ENCODE data around the gene ISM1. TPM values are rescaled to one million over a fixed set of nuclear protein-coding genes. Genes with fewer than 3 reads are reported as not detected.

The ISM1 gene
- total and polyA plus RNA-seq, 2 of the 13 experiments (the other 11 are each of a cell fraction or from before 2014, with no cell fraction given): 0.40 to 1.4 TPM

DNA sequence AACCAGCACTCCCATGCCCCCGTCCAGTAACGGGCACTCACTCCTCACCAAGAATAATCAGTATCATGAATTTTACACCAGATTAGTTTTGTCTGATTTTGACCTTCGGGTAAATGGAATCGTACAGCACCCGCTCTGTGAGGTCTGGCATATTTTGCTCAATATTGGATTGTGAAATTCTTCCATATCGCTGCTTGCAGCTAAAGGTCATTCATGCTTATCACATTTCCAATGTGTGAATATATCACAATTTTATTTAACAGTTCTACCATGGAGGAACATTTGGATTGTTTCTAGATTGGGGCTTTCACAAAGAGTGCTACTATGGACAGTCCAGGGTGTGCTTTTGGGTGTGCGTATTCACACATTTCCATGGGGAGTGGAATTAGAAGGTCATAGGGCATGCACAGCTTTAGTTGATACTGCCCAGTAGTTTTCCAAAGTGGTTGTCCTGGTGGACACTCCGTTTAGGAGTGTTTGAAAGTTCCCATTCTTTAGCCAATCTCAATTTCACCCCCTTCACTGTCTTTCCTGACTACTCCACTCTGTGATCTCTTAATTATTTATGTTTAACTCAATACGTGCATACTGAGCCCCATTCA lies 86.6 kb downstream of the ISM1 start (continued):
- TF ChIP-seq HNF4G (IDR thresholded peaks at IDR 0.05; ENCODE audit: borderline replicate concordance, low read depth, low read length) (0 out of 2 replicates have a peak, but pooled peaks have one; percentile 22), HNF4G (CRISPR knock-in tag; IDR thresholded peaks at IDR 0.05; ENCODE audit: borderline replicate concordance, low read depth) (no peak), ZNF331 (CRISPR knock-in tag; IDR thresholded peaks at IDR 0.05) (peak; percentile 42; the same call in 1 of the 2 replicates), PHF21A (CRISPR knock-in tag; IDR thresholded peaks at IDR 0.05) (0 out of 2 replicates have a peak, but pooled peaks have one; percentile 17), SOX5 (CRISPR knock-in tag; IDR thresholded peaks at IDR 0.05; ENCODE audit: borderline replicate concordance) (no peak), MYNN (CRISPR knock-in tag; IDR thresholded peaks at IDR 0.05; ENCODE audit: low read depth) (no peak), CEBPG (CRISPR knock-in tag; IDR thresholded peaks at IDR 0.05) (peak; percentile 41; the same call in 1 of the 2 replicates), ZNF224 (CRISPR knock-in tag; IDR thresholded peaks at IDR 0.05) (no peak)
- TF ChIP-seq, protein P1, sequence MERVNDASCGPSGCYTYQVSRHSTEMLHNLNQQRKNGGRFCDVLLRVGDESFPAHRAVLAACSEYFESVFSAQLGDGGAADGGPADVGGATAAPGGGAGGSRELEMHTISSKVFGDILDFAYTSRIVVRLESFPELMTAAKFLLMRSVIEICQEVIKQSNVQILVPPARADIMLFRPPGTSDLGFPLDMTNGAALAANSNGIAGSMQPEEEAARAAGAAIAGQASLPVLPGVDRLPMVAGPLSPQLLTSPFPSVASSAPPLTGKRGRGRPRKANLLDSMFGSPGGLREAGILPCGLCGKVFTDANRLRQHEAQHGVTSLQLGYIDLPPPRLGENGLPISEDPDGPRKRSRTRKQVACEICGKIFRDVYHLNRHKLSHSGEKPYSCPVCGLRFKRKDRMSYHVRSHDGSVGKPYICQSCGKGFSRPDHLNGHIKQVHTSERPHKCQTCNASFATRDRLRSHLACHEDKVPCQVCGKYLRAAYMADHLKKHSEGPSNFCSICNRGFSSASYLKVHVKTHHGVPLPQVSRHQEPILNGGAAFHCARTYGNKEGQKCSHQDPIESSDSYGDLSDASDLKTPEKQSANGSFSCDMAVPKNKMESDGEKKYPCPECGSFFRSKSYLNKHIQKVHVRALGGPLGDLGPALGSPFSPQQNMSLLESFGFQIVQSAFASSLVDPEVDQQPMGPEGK (CRISPR knock-in tag; IDR thresholded peaks at IDR 0.05): 0 out of 2 replicates have a peak, but pooled peaks have one; percentile 12

DNA sequence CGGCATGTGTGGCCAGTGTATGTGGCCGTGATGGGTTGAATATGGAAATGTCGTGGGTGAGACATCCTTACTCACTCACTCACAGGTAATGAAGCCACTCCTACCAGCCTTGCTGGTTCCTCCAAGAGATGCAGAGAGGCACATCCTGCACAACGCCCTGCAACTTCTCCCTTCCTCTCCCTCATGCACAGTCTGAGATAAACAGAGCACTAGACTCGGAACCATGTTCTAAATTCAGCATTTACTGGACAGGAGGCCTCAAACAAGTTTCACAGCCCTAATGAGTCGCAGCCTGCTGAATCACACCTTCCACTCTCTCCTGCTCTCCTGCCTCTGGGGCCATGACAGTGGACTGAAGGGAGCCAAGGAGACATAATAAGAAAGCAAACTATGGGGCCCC lies 91.2 kb downstream of the ISM1 start:
- no TSS peak for BruUV-seq (replicated peaks)
- Histone ChIP-seq H3K27ac (ENCODE audit: extremely low read length, insufficient read depth, low read length) (no peak overlapping the region), H2AFZ (ENCODE audit: low read length) (no peak overlapping the region), H4K20me1 (ENCODE audit: insufficient read depth, low read length) (no peaks in the 10 kb centered on the region), H3K9ac (ENCODE audit: insufficient read depth, low read depth, low read length) (no peak overlapping the region), H3K4me3 (replicated peaks in 1 of 3; ENCODE audit: insufficient read depth in 1 of 3, low read depth in 2 of 3, low read length in 3 of 3) (no peak overlapping the region), H3K79me2 (ENCODE audit: insufficient read depth, low read length) (no peaks in the 10 kb centered on the region), H3K4me2 (ENCODE audit: low read depth, low read length) (no peak overlapping the region), H3K36me3 (replicated peaks in 1 of 2; ENCODE audit: control insufficient read depth in 1 of 2, insufficient read depth in 2 of 2, low read length in 2 of 2) (no peaks in the 10 kb centered on the region), H3K9me3 (ENCODE audit: low read length) (peaks cover 10% of the 10 kb centered on the region), H3K27me3 (ENCODE audit: control insufficient read depth in 1 of 2, insufficient read depth in 2 of 2, low read length in 2 of 2) (no peaks in the 10 kb centered on the region), H3K4me1 (ENCODE audit: insufficient read depth, low read length) (peaks cover 13% of the 10 kb centered on the region)
- ChIA-PET CTCF (ENCODE audit: low intra/inter-chr PET ratio, low total read pairs) (no interaction called here), POLR2A (no interaction called here)
- intact Hi-C loops (cut with micrococcal nuclease; ENCODE audit: unreplicated experiment): no loop called here
- no peak for DNase-seq (ENCODE audit: low spot score)
- 66% methylated on average over 6 of the region's 6 CpGs for WGBS (ENCODE audit: low lambda C conversion rate)
- no peak for FAIRE-seq
- in situ Hi-C loops (cut with HindIII; ENCODE audit: extremely low pct_ligation_motif_present, low pct_unique_long_range_greater_than_20kb): no loop called here
- ATAC-seq: no peak
- TF ChIP-seq ZFP41 (CRISPR knock-in tag; IDR thresholded peaks at IDR 0.05; ENCODE audit: borderline replicate concordance): no peak
- no peak for TF ChIP-seq ZBTB37 (CRISPR knock-in tag; IDR thresholded peaks at IDR 0.05)
- no peak for TF ChIP-seq POGZ (CRISPR knock-in tag; IDR thresholded peaks at IDR 0.05)
- no peak for TF ChIP-seq ZNF24 (IDR thresholded peaks at IDR 0.05)
- TF ChIP-seq, protein P2, sequence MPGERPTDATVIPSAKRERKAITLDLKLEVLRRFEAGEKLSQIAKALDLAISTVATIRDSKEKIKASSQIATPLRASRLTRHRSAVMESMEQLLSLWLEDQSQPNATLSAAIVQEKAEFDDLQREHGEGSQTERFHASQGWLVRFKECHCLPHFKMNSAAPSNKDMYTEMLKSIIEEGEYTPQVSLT (CRISPR knock-in tag; IDR thresholded peaks at IDR 0.05; ENCODE audit: borderline replicate concordance, low read depth): no peak
- TF ChIP-seq CAMTA2 (CRISPR knock-in tag; IDR thresholded peaks at IDR 0.05; ENCODE audit: borderline replicate concordance): no peak
- TF ChIP-seq ZNF10 (CRISPR knock-in tag; IDR thresholded peaks at IDR 0.05; ENCODE audit: borderline replicate concordance, low read depth): no peak
- TF ChIP-seq CBX2 (IDR thresholded peaks at IDR 0.05; ENCODE audit: low read depth, low read length): no peak
- TF ChIP-seq CBX2 (CRISPR knock-in tag; IDR thresholded peaks at IDR 0.05; ENCODE audit: low read depth): no peak
- no peak for TF ChIP-seq KMT2A (CRISPR knock-in tag; IDR thresholded peaks at IDR 0.05)

Measured in HepG2 (cell line).